ENCODE measurements around the gene RNF130. TPM values are rescaled to one million over a fixed set of nuclear protein-coding genes. Genes with fewer than 3 reads are reported as not detected.

The RNF130 gene
- polyA plus RNA-seq, 1 donor from 2014 or later: 48.7 TPM

DNA sequence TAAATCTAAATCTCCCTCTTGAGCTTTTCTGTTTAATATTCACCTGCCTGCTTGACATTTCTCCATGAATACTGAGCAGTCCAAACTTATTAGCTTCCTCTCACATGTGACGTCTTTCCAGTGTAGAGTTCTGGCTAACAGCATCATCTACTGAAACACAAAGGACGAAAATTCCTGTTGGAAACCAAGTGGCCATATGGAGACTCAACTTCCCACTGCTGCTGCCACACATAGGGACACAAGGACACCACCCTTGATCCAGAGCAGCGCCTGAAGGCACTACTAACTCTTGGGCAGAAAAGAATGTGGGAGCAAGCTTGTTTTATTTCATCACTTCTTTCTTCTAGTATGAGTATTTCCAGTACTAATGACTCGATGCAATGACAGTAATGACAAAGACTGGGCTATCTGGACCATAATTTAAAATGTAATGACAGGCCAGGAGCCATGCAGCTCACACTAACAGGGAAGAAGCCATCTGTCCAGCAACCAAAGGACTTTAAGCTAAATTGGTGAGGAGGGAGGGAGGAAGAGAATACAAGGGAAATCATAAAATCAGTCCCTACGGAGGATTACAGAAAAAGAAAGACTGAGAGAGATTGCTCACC lies 19.2 kb downstream of the RNF130 start:
- no peaks in the 10 kb centered on the region for H3K27me3 ChIP-seq (ENCODE audit: insufficient read depth, low read depth, low read length)
- no peaks in the 10 kb centered on the region for H3F3A ChIP-seq (ENCODE audit: insufficient read depth, low read length, poor library complexity, severe bottlenecking)
- H3K36me3 ChIP-seq (ENCODE audit: insufficient read depth, low read length): no peaks in the 10 kb centered on the region
- peaks cover 96% of the 10 kb centered on the region for H3K79me2 ChIP-seq (replicated peaks; ENCODE audit: insufficient read depth, low read length)
- no peak overlapping the region for H3K4me2 ChIP-seq (ENCODE audit: low read length)
- H3K9ac ChIP-seq (ENCODE audit: low read length): no peak overlapping the region
- H3K27ac ChIP-seq (ENCODE audit: low read length): no peak overlapping the region
- no peaks in the 10 kb centered on the region for H3K9me3 ChIP-seq (ENCODE audit: low read length)
- peaks cover 16% of the 10 kb centered on the region for H4K20me1 ChIP-seq (ENCODE audit: insufficient read depth)
- H2AFZ ChIP-seq (ENCODE audit: low read depth, low read length): no peak overlapping the region
- H3K4me3 ChIP-seq (ENCODE audit: low read length): no peak overlapping the region
- H3K9me2 ChIP-seq (ENCODE audit: insufficient read depth, low read length): no peaks in the 10 kb centered on the region
- no peak for TF ChIP-seq TAF1 (IDR thresholded peaks at IDR 0.05; ENCODE audit: low read depth)
- TF ChIP-seq SMC3 (conservative IDR thresholded peaks at IDR 0.05; ENCODE audit: poor library complexity): no peak
- no peak for TF ChIP-seq POLR2AphosphoS5 (IDR thresholded peaks at IDR 0.05)
- no peak for TF ChIP-seq CTCF (IDR thresholded peaks at IDR 0.05; ENCODE audit: poor library complexity, severe bottlenecking)
- no peak for TF ChIP-seq RAD21 (conservative IDR thresholded peaks at IDR 0.05)
- TF ChIP-seq, protein P1, sequence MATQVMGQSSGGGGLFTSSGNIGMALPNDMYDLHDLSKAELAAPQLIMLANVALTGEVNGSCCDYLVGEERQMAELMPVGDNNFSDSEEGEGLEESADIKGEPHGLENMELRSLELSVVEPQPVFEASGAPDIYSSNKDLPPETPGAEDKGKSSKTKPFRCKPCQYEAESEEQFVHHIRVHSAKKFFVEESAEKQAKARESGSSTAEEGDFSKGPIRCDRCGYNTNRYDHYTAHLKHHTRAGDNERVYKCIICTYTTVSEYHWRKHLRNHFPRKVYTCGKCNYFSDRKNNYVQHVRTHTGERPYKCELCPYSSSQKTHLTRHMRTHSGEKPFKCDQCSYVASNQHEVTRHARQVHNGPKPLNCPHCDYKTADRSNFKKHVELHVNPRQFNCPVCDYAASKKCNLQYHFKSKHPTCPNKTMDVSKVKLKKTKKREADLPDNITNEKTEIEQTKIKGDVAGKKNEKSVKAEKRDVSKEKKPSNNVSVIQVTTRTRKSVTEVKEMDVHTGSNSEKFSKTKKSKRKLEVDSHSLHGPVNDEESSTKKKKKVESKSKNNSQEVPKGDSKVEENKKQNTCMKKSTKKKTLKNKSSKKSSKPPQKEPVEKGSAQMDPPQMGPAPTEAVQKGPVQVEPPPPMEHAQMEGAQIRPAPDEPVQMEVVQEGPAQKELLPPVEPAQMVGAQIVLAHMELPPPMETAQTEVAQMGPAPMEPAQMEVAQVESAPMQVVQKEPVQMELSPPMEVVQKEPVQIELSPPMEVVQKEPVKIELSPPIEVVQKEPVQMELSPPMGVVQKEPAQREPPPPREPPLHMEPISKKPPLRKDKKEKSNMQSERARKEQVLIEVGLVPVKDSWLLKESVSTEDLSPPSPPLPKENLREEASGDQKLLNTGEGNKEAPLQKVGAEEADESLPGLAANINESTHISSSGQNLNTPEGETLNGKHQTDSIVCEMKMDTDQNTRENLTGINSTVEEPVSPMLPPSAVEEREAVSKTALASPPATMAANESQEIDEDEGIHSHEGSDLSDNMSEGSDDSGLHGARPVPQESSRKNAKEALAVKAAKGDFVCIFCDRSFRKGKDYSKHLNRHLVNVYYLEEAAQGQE (IDR thresholded peaks at IDR 0.05; ENCODE audit: borderline replicate concordance): no peak
- TF ChIP-seq EP300 (conservative IDR thresholded peaks at IDR 0.05; ENCODE audit: poor library complexity, severe bottlenecking): no peak
- no peak for TF ChIP-seq MXI1 (conservative IDR thresholded peaks at IDR 0.05; ENCODE audit: poor library complexity, severe bottlenecking)
- no peak for TF ChIP-seq EZH2 (IDR thresholded peaks at IDR 0.05; ENCODE audit: borderline replicate concordance, insufficient read depth, low read length, poor library complexity, severe bottlenecking)

DNA sequence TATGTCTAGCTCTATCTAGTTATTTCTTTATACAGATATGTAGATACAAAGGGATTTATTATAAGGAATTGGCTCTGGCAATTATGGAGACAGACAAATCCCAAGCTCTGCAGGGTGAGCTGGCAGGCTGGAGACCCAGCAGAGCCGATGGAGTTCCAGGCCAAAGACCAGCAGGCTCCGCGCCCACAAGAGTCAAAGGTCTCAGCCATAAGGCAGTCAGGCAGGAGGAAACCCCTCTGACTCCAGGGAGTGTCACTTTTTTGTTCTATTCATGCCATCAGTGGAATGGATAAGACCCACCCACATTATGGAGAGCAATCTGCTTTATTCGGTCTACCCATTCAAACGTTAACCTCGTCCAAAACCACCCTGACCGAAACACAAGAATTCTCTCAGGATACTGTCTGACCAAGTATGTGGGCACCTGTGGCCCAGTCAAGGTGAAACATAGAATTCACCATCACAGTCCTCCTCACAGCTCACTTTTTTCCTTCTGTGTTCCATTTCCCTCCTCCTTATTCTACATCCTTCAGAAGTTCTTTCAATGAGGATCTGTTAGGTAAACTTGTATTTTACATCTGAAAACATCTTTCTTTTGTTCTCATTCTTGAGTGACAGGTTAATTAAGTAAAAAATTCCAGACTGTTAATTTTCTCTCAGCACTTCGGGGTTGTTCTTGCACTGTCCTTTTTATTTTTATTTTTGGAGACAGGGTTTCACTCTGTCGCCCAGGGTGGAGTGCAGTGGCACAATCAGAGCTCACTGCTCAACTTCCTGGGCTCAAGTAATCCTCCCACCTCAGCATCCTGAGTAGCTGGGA lies 21.2 kb downstream of the RNF130 start:
- no peaks in the 10 kb centered on the region for H3K27me3 ChIP-seq (ENCODE audit: insufficient read depth, low read depth, low read length)

More for the DNA sequence above, 21.2 kb downstream of the RNF130 start:
- Histone ChIP-seq H3K4me3 (ENCODE audit: low read length) (no peak overlapping the region), H3K27ac (ENCODE audit: low read length) (no peak overlapping the region), H4K20me1 (ENCODE audit: insufficient read depth) (peaks cover 13% of the 10 kb centered on the region), H3K9ac (ENCODE audit: low read length) (no peak overlapping the region), H3K36me3 (ENCODE audit: insufficient read depth, low read length) (no peaks in the 10 kb centered on the region), H2AFZ (ENCODE audit: low read depth, low read length) (no peak overlapping the region), H3F3A (ENCODE audit: insufficient read depth, low read length, poor library complexity, severe bottlenecking) (no peaks in the 10 kb centered on the region), H3K9me3 (ENCODE audit: low read length) (no peaks in the 10 kb centered on the region), H3K79me2 (replicated peaks; ENCODE audit: insufficient read depth, low read length) (peaks cover 89% of the 10 kb centered on the region), H3K4me2 (ENCODE audit: low read length) (no peak overlapping the region), H3K9me2 (ENCODE audit: insufficient read depth, low read length) (no peaks in the 10 kb centered on the region)
- TF ChIP-seq, protein P1 (IDR thresholded peaks at IDR 0.05; ENCODE audit: borderline replicate concordance): no peak
- no peak for TF ChIP-seq CTCF (IDR thresholded peaks at IDR 0.05; ENCODE audit: poor library complexity, severe bottlenecking)
- TF ChIP-seq MXI1 (conservative IDR thresholded peaks at IDR 0.05; ENCODE audit: poor library complexity, severe bottlenecking): no peak
- no peak for TF ChIP-seq RAD21 (conservative IDR thresholded peaks at IDR 0.05)
- no peak for TF ChIP-seq POLR2AphosphoS5 (IDR thresholded peaks at IDR 0.05)

Measured in neural cell (in vitro differentiated cells).